Dendritic cell treated with granulocyte-macrophage colony-stimulating factor and Interleukin-4, amounts not matched to agents 40 ng/mL and 50 ng/mL, for 4 days (primary cell): ENCODE results near the gene KRT83.

Experiments
- H3K27ac Mint-ChIP-seq: one replicate; pipeline ENCODE4 v1.8.0; 2022; ENCODE audit warnings: mild to moderate bottlenecking, mixed read lengths
- H3K27me3 Mint-ChIP-seq: one replicate; pipeline ENCODE4 v1.8.0; 2022; ENCODE audit warnings: mild to moderate bottlenecking, mixed read lengths
- H3K36me3 Mint-ChIP-seq: one replicate; pipeline ENCODE4 v1.8.0; 2022; ENCODE audit warnings: low read depth, mixed read lengths
- H3K4me1 Mint-ChIP-seq: one replicate; pipeline ENCODE4 v1.8.0; 2022; ENCODE audit warnings: low read depth, mixed read lengths
- H3K4me3 Mint-ChIP-seq: one replicate; pipeline ENCODE4 v1.8.0; 2022; ENCODE audit warnings: mild to moderate bottlenecking, moderate library complexity, mixed read lengths
- H3K9me3 Mint-ChIP-seq: one replicate; pipeline ENCODE4 v1.8.0; 2022; ENCODE audit warnings: mixed read lengths
- intact Hi-C: fragments of 100-400 bp; cut with micrococcal nuclease; formaldehyde crosslinking; loops from one replicate; pipeline ENCODE4 v1.15.0; 2022

Gene KRT83

DNA sequence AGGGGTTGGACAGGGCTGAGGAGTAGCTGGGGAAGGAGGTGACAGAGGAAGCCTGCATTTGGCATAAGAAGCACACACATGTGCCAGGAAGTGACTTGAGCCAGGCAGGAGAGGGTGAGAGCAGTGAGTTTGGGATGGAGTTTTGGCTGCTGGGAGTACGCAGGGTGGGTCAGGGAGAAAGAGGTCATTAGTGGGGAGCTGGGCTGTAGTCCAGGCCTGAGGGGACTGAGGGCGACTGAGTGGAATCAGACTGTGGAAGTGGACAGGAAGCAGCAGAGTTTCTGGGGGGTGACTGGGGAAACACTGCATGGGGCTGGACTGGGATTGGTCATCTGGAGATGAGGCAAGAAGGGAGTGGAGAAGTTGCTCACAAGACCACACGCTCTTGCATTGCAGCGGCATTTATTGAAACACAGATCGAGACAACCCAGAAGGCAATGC is 38.4 kb upstream of the KRT83 start:
- H3K9me3 Mint-ChIP-seq: no peaks in the 10 kb centered on the region
- no peaks in the 10 kb centered on the region for H3K4me1 Mint-ChIP-seq
- H3K4me3 Mint-ChIP-seq: no peak overlapping the region
- no peak overlapping the region for H3K27ac Mint-ChIP-seq
- no peaks in the 10 kb centered on the region for H3K36me3 Mint-ChIP-seq
- intact Hi-C loops: no loop called here
- peaks cover 4% of the 10 kb centered on the region for H3K27me3 Mint-ChIP-seq

DNA sequence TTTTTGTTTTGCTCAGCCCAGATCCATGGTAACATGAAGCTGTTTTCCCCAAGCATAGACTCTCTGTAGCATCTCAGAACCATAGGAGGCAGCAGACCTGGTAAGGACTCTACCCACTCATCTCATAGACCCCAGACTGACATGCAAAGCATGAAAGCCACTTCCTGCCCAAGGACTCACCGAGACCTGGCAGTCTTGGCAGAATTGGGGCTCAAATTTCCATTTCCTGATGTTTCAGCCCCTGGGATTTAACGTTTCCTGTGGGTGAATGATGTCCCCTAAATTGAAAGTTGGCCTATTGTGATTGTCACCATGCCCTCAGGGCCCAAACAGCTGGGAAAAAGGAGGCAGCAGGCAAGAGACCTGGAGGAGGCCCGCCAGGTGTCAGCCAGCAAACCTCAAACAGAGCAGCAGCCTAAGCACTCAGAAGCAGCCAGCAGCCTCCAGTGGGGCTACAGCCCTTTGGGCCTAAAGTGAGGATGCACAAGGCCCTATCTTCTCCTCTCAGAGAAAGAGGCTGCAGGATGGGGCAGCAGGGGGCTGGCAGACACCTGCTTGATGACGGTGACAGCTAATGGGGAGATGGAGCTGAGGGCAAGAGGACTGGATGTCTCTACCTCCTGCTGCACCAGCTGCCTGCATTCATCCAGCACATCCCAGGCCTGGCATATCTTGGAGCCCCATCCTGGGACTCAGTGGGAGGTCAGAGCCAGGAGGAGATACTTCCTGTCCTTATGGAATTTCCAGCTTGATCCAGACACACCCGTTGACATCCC is 37.6 kb upstream of the KRT83 start:
- H3K27me3 Mint-ChIP-seq: peaks cover 4% of the 10 kb centered on the region
- no peaks in the 10 kb centered on the region for H3K9me3 Mint-ChIP-seq
- H3K36me3 Mint-ChIP-seq: no peaks in the 10 kb centered on the region
- intact Hi-C loops: no loop called here
- no peak overlapping the region for H3K4me3 Mint-ChIP-seq
- H3K27ac Mint-ChIP-seq: no peak overlapping the region
- no peaks in the 10 kb centered on the region for H3K4me1 Mint-ChIP-seq

DNA sequence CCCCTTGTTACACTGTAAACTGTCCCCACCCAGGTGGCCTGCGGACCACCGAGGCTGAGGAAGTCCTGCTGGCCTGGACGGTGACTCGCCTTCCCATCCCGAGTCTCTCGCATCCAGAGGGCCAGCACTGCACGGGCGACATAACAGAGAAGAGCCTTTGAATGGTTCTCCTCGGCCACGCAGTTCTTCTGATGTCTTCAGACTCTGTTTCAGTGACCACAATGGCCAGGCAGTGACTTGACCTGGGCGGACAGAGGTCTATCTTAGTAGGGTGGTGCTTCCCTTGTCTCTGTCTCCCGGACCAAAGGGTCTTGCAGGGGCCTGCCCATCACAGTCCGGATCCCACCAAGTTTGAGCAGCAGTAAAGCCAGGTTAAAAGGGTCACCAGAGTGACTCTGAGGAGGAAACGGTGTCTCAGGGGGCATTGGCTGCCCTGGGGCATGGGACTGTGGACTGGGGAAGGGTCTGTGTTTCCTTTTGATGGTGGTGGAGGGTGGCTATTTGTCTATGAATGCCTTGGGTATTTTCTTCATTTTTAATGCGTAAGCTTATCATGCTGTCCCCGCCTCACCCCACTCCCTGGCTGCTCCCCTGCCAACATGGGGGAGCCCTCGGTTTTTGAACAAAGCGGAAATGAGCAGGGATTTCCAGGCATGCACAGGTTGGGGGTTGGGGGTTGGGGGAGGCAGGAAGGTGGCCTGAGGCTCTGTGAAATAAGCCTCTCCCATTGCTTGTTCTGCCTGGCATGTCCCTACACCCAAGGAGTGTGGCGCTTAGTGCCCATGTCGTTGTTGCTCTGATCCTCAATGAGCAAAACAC is 35.8 kb upstream of the KRT83 start:
- intact Hi-C loops: no loop called here
- Mint-ChIP-seq H3K27ac (no peak overlapping the region), H3K27me3 (peaks cover 13% of the 10 kb centered on the region), H3K36me3 (no peaks in the 10 kb centered on the region), H3K4me1 (no peaks in the 10 kb centered on the region), H3K4me3 (no peak overlapping the region), H3K9me3 (no peaks in the 10 kb centered on the region)

DNA sequence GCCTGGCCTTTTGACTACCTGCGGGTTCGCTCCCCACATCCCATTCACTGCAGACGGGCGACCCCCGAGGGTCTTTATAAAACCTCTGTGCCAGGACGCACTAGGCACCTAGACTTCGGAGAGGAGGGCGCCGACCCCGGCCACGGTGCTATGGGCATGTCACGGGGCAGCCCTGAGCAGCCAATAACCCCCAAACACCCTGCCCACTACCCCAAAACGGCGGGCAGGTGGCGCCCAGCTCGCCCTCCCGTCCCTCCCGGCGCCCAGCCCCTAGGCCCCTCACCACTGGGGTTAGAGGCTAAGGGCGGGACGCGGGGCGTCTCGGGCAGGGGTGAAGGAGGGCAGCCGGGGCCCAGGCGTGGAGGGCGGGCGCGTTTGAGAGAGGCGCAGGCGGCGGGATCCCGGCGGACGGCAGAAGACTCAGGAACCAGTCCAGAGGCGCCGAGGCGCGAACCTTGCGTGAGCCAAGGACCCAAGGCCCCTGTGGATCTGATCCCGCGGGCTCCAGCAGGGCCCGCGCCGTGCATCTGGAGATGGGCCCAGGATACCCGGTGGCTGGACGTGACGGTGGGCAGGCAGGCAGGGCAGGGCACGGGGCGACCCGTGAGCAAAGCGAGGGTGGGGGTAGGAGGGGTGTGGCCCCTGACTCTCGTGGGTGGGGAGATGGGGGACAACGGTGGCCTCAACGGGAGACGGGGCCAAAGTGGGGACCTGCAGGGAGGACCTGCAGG is 35.0 kb upstream of the KRT83 start:
- H3K27ac Mint-ChIP-seq: no peak overlapping the region
- intact Hi-C loops: no loop called here
- no peak overlapping the region for H3K4me3 Mint-ChIP-seq
- peaks cover 15% of the 10 kb centered on the region for H3K27me3 Mint-ChIP-seq
- H3K9me3 Mint-ChIP-seq: no peaks in the 10 kb centered on the region
- H3K36me3 Mint-ChIP-seq: no peaks in the 10 kb centered on the region
- H3K4me1 Mint-ChIP-seq: no peaks in the 10 kb centered on the region

DNA sequence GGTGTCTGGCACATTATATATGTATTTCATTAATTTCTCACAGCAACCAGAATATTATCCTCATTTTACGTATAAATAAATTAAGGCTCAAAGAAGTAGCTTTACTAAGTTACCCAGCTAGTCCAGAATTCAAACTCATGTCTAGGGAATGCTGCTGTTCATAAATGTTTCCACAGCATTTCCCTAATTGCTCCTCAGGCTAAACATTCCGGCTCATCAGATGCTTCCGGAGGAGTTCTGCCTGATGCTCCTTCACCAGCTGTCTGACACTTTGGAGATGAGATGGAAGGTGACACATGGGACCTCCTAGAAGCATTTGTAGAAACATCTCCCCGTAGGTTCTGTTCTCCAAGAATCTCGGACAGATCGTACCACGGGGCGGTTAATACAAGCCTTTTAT is 34.0 kb upstream of the KRT83 start:
- intact Hi-C loops: no loop called here
- Mint-ChIP-seq H3K4me1 (no peaks in the 10 kb centered on the region), H3K27me3 (peaks cover 12% of the 10 kb centered on the region), H3K4me3 (no peak overlapping the region), H3K9me3 (no peaks in the 10 kb centered on the region), H3K36me3 (no peaks in the 10 kb centered on the region), H3K27ac (no peak overlapping the region)

DNA sequence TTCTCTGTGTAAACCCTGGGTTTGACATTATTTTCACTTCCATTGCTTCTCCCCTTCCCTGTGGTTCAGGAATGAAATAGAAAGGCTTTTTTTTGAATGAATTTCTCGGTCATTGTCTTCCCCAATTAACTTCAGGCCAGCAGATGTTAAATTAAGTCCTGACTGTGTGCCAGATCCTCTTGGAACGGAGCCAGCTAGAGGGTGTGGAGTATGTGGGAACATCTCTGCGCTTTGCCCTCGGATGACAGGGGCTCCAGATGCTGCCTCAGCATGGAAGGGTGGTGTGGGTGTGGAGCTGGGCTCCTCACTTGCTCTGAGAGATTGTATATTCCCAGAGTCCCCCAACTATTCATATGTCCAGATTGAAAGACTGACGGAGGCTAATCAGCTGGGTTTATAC is 33.0 kb upstream of the KRT83 start:
- intact Hi-C loops: no loop called here
- Mint-ChIP-seq H3K4me1 (no peaks in the 10 kb centered on the region), H3K4me3 (no peak overlapping the region), H3K9me3 (no peaks in the 10 kb centered on the region), H3K27ac (no peak overlapping the region), H3K27me3 (peaks cover 15% of the 10 kb centered on the region), H3K36me3 (no peaks in the 10 kb centered on the region)

DNA sequence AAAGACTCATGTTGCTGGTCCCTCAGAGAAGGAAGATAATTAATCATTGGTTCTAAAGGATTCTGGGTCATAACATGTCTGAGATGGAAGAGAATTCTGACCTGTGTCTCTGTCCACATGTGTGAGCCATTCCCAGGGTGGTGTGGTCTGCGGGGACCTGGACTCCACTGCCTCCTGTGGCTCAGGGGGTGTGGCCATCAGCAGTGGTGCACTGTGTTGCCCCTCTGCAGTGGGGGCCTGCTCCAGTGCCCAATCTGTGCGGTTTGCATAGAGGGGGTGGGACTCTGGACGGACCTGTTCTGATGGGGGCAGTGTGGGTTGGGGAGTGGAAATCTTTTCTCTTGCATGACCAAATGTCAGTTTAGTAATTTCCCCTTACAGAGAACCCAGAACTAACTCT is 32.6 kb upstream of the KRT83 start:
- Mint-ChIP-seq H3K27me3 (peaks cover 16% of the 10 kb centered on the region), H3K27ac (no peak overlapping the region), H3K4me1 (no peaks in the 10 kb centered on the region), H3K36me3 (no peaks in the 10 kb centered on the region), H3K9me3 (no peaks in the 10 kb centered on the region), H3K4me3 (no peak overlapping the region)
- intact Hi-C loops: no loop called here

DNA sequence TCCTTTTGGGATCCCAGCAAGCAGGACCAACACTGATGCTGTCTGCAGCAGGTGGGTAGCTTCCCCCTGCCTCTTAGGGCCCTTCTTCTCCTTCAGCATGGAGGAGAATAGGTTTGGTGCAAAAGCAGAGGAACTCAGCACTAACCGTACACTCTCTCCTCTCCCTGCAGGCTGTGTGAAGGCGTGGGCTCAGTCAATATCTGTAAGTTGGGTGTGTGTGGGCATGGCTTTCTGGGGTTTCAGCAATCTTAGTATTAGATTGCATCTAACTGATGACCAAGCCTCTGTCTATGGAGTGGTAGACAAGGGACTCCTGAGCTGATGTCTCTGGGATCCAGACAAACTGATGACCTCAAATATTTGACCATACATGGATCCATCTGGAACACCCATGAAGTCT is 31.8 kb upstream of the KRT83 start:
- no peaks in the 10 kb centered on the region for H3K9me3 Mint-ChIP-seq
- no peak overlapping the region for H3K4me3 Mint-ChIP-seq
- H3K4me1 Mint-ChIP-seq: no peaks in the 10 kb centered on the region
- H3K27ac Mint-ChIP-seq: no peak overlapping the region
- intact Hi-C loops: no loop called here
- no peaks in the 10 kb centered on the region for H3K36me3 Mint-ChIP-seq
- peaks cover 19% of the 10 kb centered on the region for H3K27me3 Mint-ChIP-seq

DNA sequence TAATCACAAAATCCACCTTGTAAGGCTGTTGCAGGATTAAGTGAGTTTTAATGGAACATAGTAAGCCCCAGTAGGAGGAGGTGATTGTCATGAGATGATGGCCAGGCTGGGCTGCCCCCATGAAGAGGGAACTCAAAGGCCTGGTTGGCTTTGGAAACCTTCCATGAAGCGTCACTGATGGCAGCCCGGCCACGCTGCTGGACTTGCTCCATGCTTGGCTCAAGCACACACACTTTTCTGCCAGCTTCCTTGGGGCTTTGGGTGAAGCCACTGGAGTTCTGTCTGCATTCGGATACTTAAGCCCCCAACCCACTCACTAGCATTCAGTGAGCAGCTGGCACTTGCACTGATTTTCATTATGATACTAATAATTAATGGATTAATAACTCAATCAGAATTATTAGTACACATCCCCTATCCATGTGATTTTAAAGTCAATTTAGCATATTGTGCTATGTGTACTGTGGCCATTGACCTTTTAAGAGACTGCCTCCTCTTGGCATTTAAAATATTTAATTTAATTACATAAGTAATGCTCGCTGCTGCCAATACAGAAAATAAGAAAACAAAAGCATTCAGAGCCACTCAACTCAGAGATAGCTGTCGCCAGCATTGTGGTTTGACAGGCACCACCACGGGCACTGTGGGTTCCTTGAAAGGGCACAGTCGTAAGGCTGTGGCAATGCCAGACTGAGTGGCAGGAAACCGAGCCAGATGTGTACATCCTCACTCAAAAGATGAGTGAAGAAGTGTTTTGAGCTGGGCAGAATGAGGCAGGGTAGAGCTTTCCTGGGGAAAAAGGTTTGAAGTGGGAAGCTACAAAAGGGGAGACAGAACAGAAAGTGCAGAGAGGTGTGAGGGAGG is 30.2 kb upstream of the KRT83 start:
- Mint-ChIP-seq H3K9me3 (no peaks in the 10 kb centered on the region), H3K27me3 (peaks cover 21% of the 10 kb centered on the region), H3K4me1 (no peaks in the 10 kb centered on the region), H3K27ac (no peak overlapping the region), H3K4me3 (no peak overlapping the region), H3K36me3 (no peaks in the 10 kb centered on the region)
- intact Hi-C loops: no loop called here

DNA sequence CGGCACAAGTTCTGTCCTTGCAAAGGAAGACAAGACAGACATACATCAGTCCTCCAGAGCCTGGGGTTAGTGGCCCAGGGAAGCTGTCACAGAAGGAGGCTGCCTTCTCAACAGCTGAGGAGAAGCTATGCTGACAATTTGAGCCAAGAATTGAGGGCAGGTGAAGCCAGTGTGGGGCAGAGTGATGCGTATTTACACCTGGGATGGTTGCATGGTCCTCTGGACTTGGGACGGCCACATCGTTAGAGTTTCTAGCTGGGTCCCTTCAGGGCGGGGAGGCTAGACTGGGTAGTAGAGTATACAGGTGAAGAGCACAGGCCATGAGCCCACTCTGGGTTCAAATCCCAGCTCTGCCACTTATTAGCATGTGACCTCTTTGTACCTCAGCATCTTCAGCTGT is 29.6 kb upstream of the KRT83 start:
- no peaks in the 10 kb centered on the region for H3K9me3 Mint-ChIP-seq
- H3K4me3 Mint-ChIP-seq: no peak overlapping the region
- H3K27me3 Mint-ChIP-seq: peaks cover 21% of the 10 kb centered on the region
- intact Hi-C loops: no loop called here
- no peak overlapping the region for H3K27ac Mint-ChIP-seq
- H3K36me3 Mint-ChIP-seq: no peaks in the 10 kb centered on the region
- no peaks in the 10 kb centered on the region for H3K4me1 Mint-ChIP-seq

DNA sequence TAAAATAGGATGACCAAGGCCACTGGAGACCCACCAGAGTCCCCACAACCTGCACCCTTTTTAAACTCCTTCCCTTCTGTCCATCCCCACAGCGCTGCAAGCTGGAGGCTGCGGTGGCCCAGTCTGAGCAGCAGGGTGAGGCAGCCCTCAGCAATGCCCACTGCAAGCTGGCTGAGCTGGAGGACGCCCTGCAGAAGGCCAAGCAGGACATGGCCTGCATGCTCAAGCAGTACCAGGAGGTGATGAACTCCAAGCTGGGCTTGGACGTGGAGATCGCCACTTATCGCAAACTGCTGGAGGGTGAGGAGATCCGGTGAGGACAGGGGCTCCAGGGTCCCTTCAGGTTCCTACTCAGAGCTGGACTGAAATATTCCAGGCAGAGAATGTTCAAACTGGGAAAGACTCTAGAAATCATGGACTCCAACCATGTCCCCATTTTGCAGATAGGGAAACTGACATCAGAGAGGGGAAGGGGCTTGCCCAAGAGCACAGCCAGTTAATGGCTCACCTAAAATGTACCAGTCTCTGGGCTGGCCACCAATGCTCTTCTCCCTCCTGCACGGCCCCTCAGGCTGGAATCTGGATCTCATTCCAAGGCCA is 28.9 kb upstream of the KRT83 start:
- H3K9me3 Mint-ChIP-seq: no peaks in the 10 kb centered on the region

DNA sequence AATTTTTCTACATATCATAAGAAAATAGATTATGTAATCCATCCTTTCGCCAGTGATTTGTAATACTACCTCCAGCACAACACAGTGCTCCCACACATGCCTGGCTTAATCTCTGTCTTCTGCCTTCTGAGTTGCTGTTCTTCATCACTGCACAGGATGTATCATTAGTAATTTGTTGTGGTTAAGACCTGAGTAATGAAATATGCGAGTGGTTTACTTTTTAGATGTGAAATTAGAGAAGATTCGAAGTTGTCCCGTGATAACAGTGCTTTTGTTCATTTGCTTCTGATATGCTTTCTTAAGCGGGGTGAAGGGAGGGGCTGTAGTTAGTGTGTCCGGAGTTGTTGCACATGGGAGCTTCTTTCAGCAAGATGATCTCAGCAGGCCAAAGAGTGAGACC is 28.0 kb upstream of the KRT83 start:
- no peak overlapping the region for H3K4me3 Mint-ChIP-seq
- no peaks in the 10 kb centered on the region for H3K36me3 Mint-ChIP-seq
- H3K9me3 Mint-ChIP-seq: no peaks in the 10 kb centered on the region
- H3K27ac Mint-ChIP-seq: no peak overlapping the region
- no peaks in the 10 kb centered on the region for H3K4me1 Mint-ChIP-seq
- intact Hi-C loops: no loop called here
- H3K27me3 Mint-ChIP-seq: peaks cover 23% of the 10 kb centered on the region

More for the DNA sequence above, 28.9 kb upstream of the KRT83 start:
- Mint-ChIP-seq H3K4me3 (no peak overlapping the region), H3K4me1 (no peaks in the 10 kb centered on the region), H3K36me3 (no peaks in the 10 kb centered on the region), H3K27ac (no peak overlapping the region), H3K27me3 (peaks cover 21% of the 10 kb centered on the region)
- intact Hi-C loops: no loop called here
